Heart left ventricle (tissue), 16 donors: ENCODE measurements around the gene STX8. TPM values are rescaled to one million over a fixed set of nuclear protein-coding genes. Genes with fewer than 3 reads are reported as not detected.
A peak's percentile ranks its signal among the peaks of the same experiment; 100 is the strongest.

Experiments
- ATAC-seq, 4 donors: fragments of 200-7000 bp; cut with Tn5 transposase; one replicate each; pipeline ENCODE4 v1.9.1; 2020 to 2022; ENCODE audit warnings: moderate library complexity in 4 of 4, mild to moderate bottlenecking in 3 of 4, moderate number of reproducible peaks in 1 of 4
- DNase-seq, 5 donors: peaks; one replicate each; pipeline ENCODE4 v3.0.0-alpha.2; 2020
- H3K27ac ChIP-seq, 12 donors: fragments of 200-600 bp; sonication (generic) in 4 of 12; one replicate each; pipeline versions ENCODE4 v1.5.0 to v1.8.0; 2016 to 2022; ENCODE audit warnings: mild to moderate bottlenecking in 2 of 12
- H3K27me3 ChIP-seq, 9 donors: fragments of 200-600 bp; sonication (generic) in 2 of 9; one replicate each; pipeline versions ENCODE4 v1.5.1 to v1.8.0; 2016 to 2022; ENCODE audit warnings: mild to moderate bottlenecking in 3 of 9
- H3K36me3 ChIP-seq, 9 donors: fragments of 200-600 bp; sonication (generic) in 2 of 9; one replicate each; pipeline versions ENCODE4 v1.5.0 to v1.8.0; 2018 to 2022; ENCODE audit warnings: mild to moderate bottlenecking in 2 of 9
- H3K4me1 ChIP-seq, 12 donors: fragments of 200-600 bp; sonication (generic) in 4 of 12; one replicate each; pipeline versions ENCODE4 v1.5.0 to v1.8.0; 2016 to 2022; ENCODE audit warnings: mild to moderate bottlenecking in 3 of 12
- H3K4me3 ChIP-seq, 12 donors: fragments of 200-600 bp; sonication (generic) in 4 of 12; one replicate each; pipeline versions ENCODE4 v1.5.0 to v1.8.0; 2017 to 2022; ENCODE audit warnings: mild to moderate bottlenecking in 9 of 12, moderate library complexity in 4 of 12
- H3K9me3 ChIP-seq, 12 donors: fragments of 200-600 bp; sonication (generic) in 4 of 12; one replicate each; pipeline versions ENCODE4 v1.5.0 to v1.8.0; 2016 to 2022; ENCODE audit warnings: mild to moderate bottlenecking in 1 of 12
- CTCF ChIP-seq, 12 donors: fragments of 200-600 bp; sonication (generic) in 4 of 12; IDR thresholded peaks; one replicate each; pipeline versions ENCODE4 v1.5.0 to v1.8.0; 2018 to 2022; ENCODE audit warnings: antibody characterized with exemption in 12 of 12, mild to moderate bottlenecking in 5 of 12
- POLR2A ChIP-seq, 2 donors: fragments of 450-650 bp; IDR thresholded peaks; one replicate each; pipeline ENCODE4 v1.6.1; 2017; ENCODE audit warnings: antibody characterized with exemption in 2 of 2, mild to moderate bottlenecking in 2 of 2, moderate library complexity in 2 of 2
- WGBS, 4 donors: extraction: QIAGEN DNeasy Blood & Tissue Kit in 2 of 4; methylation state at CpG; one replicate each; pipeline versions ENCODE4 v1.1.5 to v1.1.7; 2013 to 2018; 5-methylcytosine and 5-hydroxymethylcytosine counted together
- intact Hi-C, 10 donors: fragments of 100-400 bp; cut with DNase I; formaldehyde crosslinking; loops; one replicate each; pipeline versions ENCODE4 v1.11.1 to v1.14.2; 2022
- polyA plus RNA-seq, 2 donors: library from polyadenylated mRNA; stranded (reverse); fragments of 200-250 nt; gene quantifications; one replicate each; pipeline ENCODE4 v1.2.3, GENCODE V29; 2013
- total RNA-seq, 9 donors: library from RNA; depleted of rRNA in 2 of 9; stranded (reverse); fragments of >200 nt in 2 of 9; fragmentation: NEBNext Ultra II Directional in 3 of 9; extraction: Animal tissue kit (Norgen Biotek cat#: 25700) in 3 of 9; gene quantifications; one replicate each; pipeline versions ENCODE4 v1.1.0 to v1.2.4, GENCODE V29; 2016 to 2023
- donor health status: ischemic (EF 13 %, LVEDD 7.1; RV severe dilation, severe dysfunction).
- donor health status: healthy with polysubstance abuse.
- donor health status: DM: no; HTN: yes; CAD: no.
- donor health status: DM: no; HTN: no; CAD: no.
- donor health status: ischemic (EF 25% LVEDD 6.9; RV normal size, moderate dysfunction).
- donor health status: ischemic (EF 25% LVEDD 5.7; RV mildly dilated, moderate dysfunction).
- donor health status: healthy.
- donor health status: DM: yes; HTN: yes; CAD: no.
- donor health status: ischemic (EF 35%, LVEDD 5.7; RV mildly dilated, moderate dysfunction).
- donor health status: nonischemic (EF 11% LVEDD 7.7; RV severe dilation, severe dysfunction).
- donor health status: DM: yes; HTN: yes; CAD: no.
- donor health status: PGD.
- donor health status: ischemic (EF 29% LVEDD 5.4; RV normal size, mild dysfunction).
- donor health status: nonischemic (EF 23%, LVEDD 6.1; RV moderate dilation, normal function).

The STX8 gene
- total and polyA plus RNA-seq, 11 donors: 43.2 to 86.0 (median 62.3) TPM

GRCh38 chr17:9519583-9520272 lies 55.9 kb downstream of the STX8 start:
- 74 to 88% (median 79%) methylated on average over 8 to 9 of the region's 9 CpGs for WGBS, 4 donors
- no peak for DNase-seq
- no peak overlapping the region for H3K27ac ChIP-seq
- no peak overlapping the region for H3K4me3 ChIP-seq
- no peak for ATAC-seq
- intact Hi-C loops: loop anchor here (2.0 to 10.0 kb wide), 7 partner anchors 225 to 715 kb away; no protein-coding TSS in a partner anchor
- H3K9me3 ChIP-seq: no peaks in the 10 kb centered on the region
- peaks cover 0 to 18% (median 4%) of the 10 kb centered on the region in 12 donors for H3K4me1 ChIP-seq
- no peaks in the 10 kb centered on the region for H3K27me3 ChIP-seq
- TF ChIP-seq POLR2A (IDR thresholded peaks at IDR 0.05) (no peak), CTCF (IDR thresholded peaks at IDR 0.05) (no peak)
- no peaks in the 10 kb centered on the region for H3K36me3 ChIP-seq

GRCh38 chr17:9517396-9517795 lies 58.2 kb downstream of the STX8 start:
- H3K27ac ChIP-seq: no peak overlapping the region
- no peak for TF ChIP-seq POLR2A (IDR thresholded peaks at IDR 0.05)
- no peak for TF ChIP-seq CTCF (IDR thresholded peaks at IDR 0.05)
- H3K4me3 ChIP-seq: no peak overlapping the region
- peaks cover 0 to 18% (median 4%) of the 10 kb centered on the region in 12 donors for H3K4me1 ChIP-seq
- WGBS, 4 donors: 88 to 100% (median 94%) methylated on average over 1 of the region's 1 CpG
- peaks cover 0 to 9% (median 0%) of the 10 kb centered on the region in 12 donors for H3K9me3 ChIP-seq
- DNase-seq: no peak
- no peaks in the 10 kb centered on the region for H3K27me3 ChIP-seq
- ATAC-seq: no peak
- intact Hi-C loops: loop anchor here in 4 of 10 donors (10.0 kb wide), 3 partner anchors 223 to 713 kb away; no protein-coding TSS in a partner anchor
- no peaks in the 10 kb centered on the region for H3K36me3 ChIP-seq

- Histone ChIP-seq H3K9me3 (peaks cover 0 to 41% (median 17%) of the 10 kb centered on the region in 12 donors), H3K36me3 (no peaks in the 10 kb centered on the region), H3K4me1 (no peaks in the 10 kb centered on the region), H3K27ac (no peak overlapping the region), H3K27me3 (no peaks in the 10 kb centered on the region), H3K4me3 (no peak overlapping the region)
- ATAC-seq (no peak), DNase-seq (no peak)
- intact Hi-C loops: loop anchor here in 4 of 10 donors (10.0 kb wide), 3 partner anchors 218 to 708 kb away; no protein-coding TSS in a partner anchor
- 97 to 98% (median 97%) methylated on average over 2 of the region's 2 CpGs for WGBS, 4 donors
- TF ChIP-seq POLR2A (IDR thresholded peaks at IDR 0.05) (no peak), CTCF (IDR thresholded peaks at IDR 0.05) (no peak)
These were observed 62.4 kb downstream of the STX8 start for GRCh38 chr17:9513266-9513665.

GRCh38 chr17:9512323-9513168 lies 63.1 kb downstream of the STX8 start:
- no peaks in the 10 kb centered on the region for H3K4me1 ChIP-seq
- no peaks in the 10 kb centered on the region for H3K27me3 ChIP-seq
- peak in 1 of 4 donors; percentile 56 for ATAC-seq
- no peak for TF ChIP-seq CTCF (IDR thresholded peaks at IDR 0.05)
- TF ChIP-seq POLR2A (IDR thresholded peaks at IDR 0.05): no peak
- WGBS, 4 donors: 64 to 75% (median 69%) methylated on average over 4 of the region's 4 CpGs
- no peaks in the 10 kb centered on the region for H3K36me3 ChIP-seq
- no peak overlapping the region for H3K27ac ChIP-seq
- intact Hi-C loops: loop anchor here in 4 of 10 donors (10.0 kb wide), 3 partner anchors 218 to 708 kb away; no protein-coding TSS in a partner anchor
- DNase-seq: no peak
- peaks cover 0 to 48% (median 20%) of the 10 kb centered on the region in 12 donors for H3K9me3 ChIP-seq
- H3K4me3 ChIP-seq: no peak overlapping the region
